A673 (cell line): ENCODE results near the gene SLC2A3. TPM values are rescaled to one million over a fixed set of nuclear protein-coding genes. Genes with fewer than 3 reads are reported as not detected.
"Not testable (repeated sequence)": the region's sequence is repeated elsewhere in the genome, so short reads cannot be mapped to it uniquely, and the experiment has no call there.

Source experiments
- BruUV-seq: library from RNA; stranded (reverse); fragments of 400-500 nt; replicated peaks from 2 replicates; lab custom pipeline; 2021; lab: Mats Ljungman, UMichigan
- CTCF ChIA-PET: fragments of 300-600 bp; sonication (Branson Sonifier 250); formaldehyde crosslinking; loops from one replicate; lab custom pipeline; 2022; ENCODE audit warnings: antibody characterized with exemption; lab: Charles Lee
- POLR2A ChIA-PET: fragments of 300-600 bp; sonication (Branson Sonifier 250); formaldehyde crosslinking; loops from one replicate; lab custom pipeline; 2022; ENCODE audit warnings: antibody characterized with exemption; ENCODE audit not compliant: low non-redundant PET; lab: Charles Lee
- DNase-seq: peaks from one replicate; pipeline ENCODE4 v3.0.0-alpha.2; 2015; ENCODE audit warnings: low spot score
- H3K27ac ChIP-seq: fragments of 200-600 bp; sonication (generic); 2 replicates; pipeline ENCODE4 v1.5.1; 2016; ENCODE audit warnings: mixed run types, low read depth, mild to moderate bottlenecking, mixed read lengths, antibody characterized with exemption, low read length; ENCODE audit not compliant: poor library complexity, severe bottlenecking
- H3K27me3 ChIP-seq: fragments of 200-600 bp; sonication (generic); replicated peaks from 2 replicates; pipeline ENCODE4 v1.6.1; 2017; ENCODE audit warnings: mixed run types, low read depth, mild to moderate bottlenecking, mixed read lengths, antibody characterized with exemption, low read length; ENCODE audit not compliant: insufficient read depth, poor library complexity
- H3K36me3 ChIP-seq: fragments of 200-600 bp; sonication (generic); 2 replicates; pipeline ENCODE4 v1.6.1; 2016; ENCODE audit warnings: mixed run types, mild to moderate bottlenecking, mixed read lengths, antibody characterized with exemption, low read length; ENCODE audit not compliant: insufficient read depth, poor library complexity, severe bottlenecking
- H3K4me1 ChIP-seq: fragments of 200-600 bp; sonication (generic); 2 replicates; pipeline ENCODE4 v1.6.1; 2017; ENCODE audit warnings: mixed run types, mild to moderate bottlenecking, mixed read lengths, antibody characterized with exemption, low read length; ENCODE audit not compliant: insufficient read depth, poor library complexity, severe bottlenecking
- H3K4me3 ChIP-seq: fragments of 200-600 bp; sonication (generic); 2 replicates; pipeline ENCODE4 v1.5.1; 2016; ENCODE audit warnings: low read depth, mixed run types, mild to moderate bottlenecking, mixed read lengths, low read length; ENCODE audit not compliant: poor library complexity, severe bottlenecking
- H3K9me3 ChIP-seq: fragments of 200-600 bp; sonication (generic); 2 replicates; pipeline ENCODE4 v1.6.1; 2016; ENCODE audit warnings: mixed run types, low read depth, mild to moderate bottlenecking, mixed read lengths, antibody characterized with exemption, low read length; ENCODE audit not compliant: poor library complexity, severe bottlenecking
- CTCF ChIP-seq: fragments of 300-800, 200-600 bp; sonication (generic); conservative IDR thresholded peaks from 2 replicates; pipeline ENCODE4 v1.5.1; 2017; ENCODE audit warnings: low read depth, mild to moderate bottlenecking, antibody characterized with exemption, low read length, moderate library complexity, mixed read lengths
- EZH2 ChIP-seq: fragments of 200-600 bp; sonication (generic); IDR thresholded peaks from 2 replicates; pipeline ENCODE4 v1.6.1; 2017; ENCODE audit warnings: borderline replicate concordance, low read depth, mild to moderate bottlenecking, mixed read lengths, antibody characterized with exemption, low read length; ENCODE audit not compliant: poor library complexity, severe bottlenecking
- intact Hi-C: fragments of 100-400 bp; cut with micrococcal nuclease; formaldehyde crosslinking; loops from one replicate; pipeline ENCODE4 v1.10.0; 2022; ENCODE audit not compliant: unreplicated experiment
- total RNA-seq: library from RNA; stranded (reverse); gene quantifications from 2 replicates; pipeline ENCODE4 v1.2.3, GENCODE V29; 2021

SLC2A3 gene
- total RNA-seq, 1 experiment from 2014 or later, result 30.2 TPM

GRCh38 chr12:7947011-7947410, 11.0 kb upstream of the SLC2A3 start:
- no peak for DNase-seq
- ChIA-PET POLR2A (interaction anchor here (0.6 kb wide), 1 partner anchor 11 kb away, joined by 7 read pairs; no protein-coding TSS in a partner anchor), CTCF (no interaction called here)
- Histone ChIP-seq H3K9me3 (no peaks in the 10 kb centered on the region), H3K27me3 (no peaks in the 10 kb centered on the region), H3K4me1 (no peaks in the 10 kb centered on the region), H3K36me3 (no peaks in the 10 kb centered on the region), H3K27ac (no peak overlapping the region), H3K4me3 (no peak overlapping the region)
- BruUV-seq, result no TSS peak
- intact Hi-C loops, result no loop called here
- TF ChIP-seq CTCF (no peak), EZH2 (no peak)

- H3K4me1 ChIP-seq, H3K9me3 ChIP-seq, BruUV-seq, intact Hi-C loops, H3K27me3 ChIP-seq, DNase-seq, H3K27ac ChIP-seq, H3K36me3 ChIP-seq, H3K4me3 ChIP-seq: not testable (repeated sequence)
- POLR2A ChIA-PET, result interaction anchor here (0.6 kb wide), 1 partner anchor 22 kb away, joined by 4 read pairs; no protein-coding TSS in a partner anchor
- CTCF ChIA-PET, result interaction anchor here (0.6 to 1.0 kb wide), 2 partner anchors 9 to 12 kb away, joined by 3 to 4 read pairs; partner anchors contain the start of gene SLC2A3
Observed at GRCh38 chr12:7944760-7945159, 8.8 kb upstream of the SLC2A3 start.

GRCh38 chr12:7940906-7941305, 4.9 kb upstream of the SLC2A3 start:
- TF ChIP-seq CTCF (no peak), EZH2 (no peak)
- DNase-seq, result no peak
- ChIA-PET CTCF (no interaction called here), POLR2A (no interaction called here)
- intact Hi-C loops, result no loop called here
- H3K4me1 ChIP-seq, result peaks cover 17% of the 10 kb centered on the region
- H3K27me3 ChIP-seq, result no peaks in the 10 kb centered on the region
- no peak overlapping the region for H3K27ac ChIP-seq
- BruUV-seq, result no TSS peak
- no peaks in the 10 kb centered on the region for H3K9me3 ChIP-seq
- H3K36me3 ChIP-seq, result no peaks in the 10 kb centered on the region
- H3K4me3 ChIP-seq, result no peak overlapping the region
